Measurements from ENCODE around the gene ZNF273.
"Not testable (repeated sequence)": the region's sequence is repeated elsewhere in the genome, so short reads cannot be mapped to it uniquely, and the experiment has no call there.

Gene ZNF273

DNA sequence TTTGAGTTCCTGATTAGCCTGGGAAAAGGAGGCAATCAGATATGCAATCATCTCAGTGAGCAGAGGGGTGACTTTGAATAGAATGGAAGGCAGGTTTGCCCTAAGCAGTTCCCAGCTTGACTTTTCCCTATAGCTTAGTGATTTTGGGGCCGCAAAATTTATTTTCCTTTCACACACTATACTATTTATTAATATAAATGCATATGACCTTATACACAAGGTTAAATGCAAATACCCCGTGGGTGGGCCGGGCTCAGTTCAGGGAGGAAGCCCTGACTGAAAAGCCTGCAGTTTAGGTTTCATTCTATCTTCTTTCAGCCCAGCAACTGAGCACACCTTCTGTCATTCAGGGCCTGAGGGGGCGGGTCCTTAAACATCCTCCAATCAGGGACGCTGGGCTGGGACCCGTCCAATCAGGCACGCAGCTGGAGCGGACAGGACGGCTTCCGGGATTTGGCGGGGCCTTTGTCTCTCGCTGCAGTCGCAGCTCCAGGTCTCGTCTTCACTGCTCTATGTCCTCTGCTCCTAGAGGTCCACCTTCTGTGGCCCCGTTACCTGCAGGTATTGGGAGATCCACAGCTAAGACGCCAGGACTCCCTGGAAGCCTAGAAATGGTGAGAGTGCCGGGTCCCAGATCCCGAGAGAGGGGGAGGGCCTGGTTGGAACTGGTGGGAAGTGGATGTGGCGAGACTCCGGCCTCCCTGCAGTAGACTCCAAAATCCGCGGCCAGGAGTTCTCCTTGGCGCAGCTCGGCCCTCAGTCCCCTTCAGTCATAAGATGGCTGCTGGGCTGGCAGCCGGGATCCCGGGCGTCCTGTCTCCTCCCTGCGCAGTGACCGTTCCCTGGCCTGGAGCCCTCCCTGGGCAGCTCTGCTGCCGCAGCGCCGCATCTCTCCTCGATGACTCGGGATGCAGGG is at the start of gene ZNF273:
TSS of gene ZNF273 (plus strand) at position 468 of the 916 bp plus-strand sequence. CDS start at position 513, 45 bp downstream.
- peak within 1 kb of the TSS; percentile 68 for H3K27ac ChIP-seq
- in situ Hi-C loops (cut with HindIII; ENCODE audit: low pct_ligation_motif_present, low sequenced_read_pairs), result no loop called here
- H3K36me3 ChIP-seq (replicated peaks), result no peaks in the 10 kb centered on the region
- peak within 1 kb of the TSS; percentile 85 for H3K4me3 ChIP-seq (ENCODE audit: low read depth, low read length)
- H3K27me3 ChIP-seq (replicated peaks), result no peaks in the 10 kb centered on the region
- TF ChIP-seq, protein P1, sequence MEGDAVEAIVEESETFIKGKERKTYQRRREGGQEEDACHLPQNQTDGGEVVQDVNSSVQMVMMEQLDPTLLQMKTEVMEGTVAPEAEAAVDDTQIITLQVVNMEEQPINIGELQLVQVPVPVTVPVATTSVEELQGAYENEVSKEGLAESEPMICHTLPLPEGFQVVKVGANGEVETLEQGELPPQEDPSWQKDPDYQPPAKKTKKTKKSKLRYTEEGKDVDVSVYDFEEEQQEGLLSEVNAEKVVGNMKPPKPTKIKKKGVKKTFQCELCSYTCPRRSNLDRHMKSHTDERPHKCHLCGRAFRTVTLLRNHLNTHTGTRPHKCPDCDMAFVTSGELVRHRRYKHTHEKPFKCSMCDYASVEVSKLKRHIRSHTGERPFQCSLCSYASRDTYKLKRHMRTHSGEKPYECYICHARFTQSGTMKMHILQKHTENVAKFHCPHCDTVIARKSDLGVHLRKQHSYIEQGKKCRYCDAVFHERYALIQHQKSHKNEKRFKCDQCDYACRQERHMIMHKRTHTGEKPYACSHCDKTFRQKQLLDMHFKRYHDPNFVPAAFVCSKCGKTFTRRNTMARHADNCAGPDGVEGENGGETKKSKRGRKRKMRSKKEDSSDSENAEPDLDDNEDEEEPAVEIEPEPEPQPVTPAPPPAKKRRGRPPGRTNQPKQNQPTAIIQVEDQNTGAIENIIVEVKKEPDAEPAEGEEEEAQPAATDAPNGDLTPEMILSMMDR (IDR thresholded peaks at IDR 0.05; ENCODE audit: low read depth, low read length, missing control alignments), result no peak
- peak; percentile 93 for DNase-seq

DNA sequence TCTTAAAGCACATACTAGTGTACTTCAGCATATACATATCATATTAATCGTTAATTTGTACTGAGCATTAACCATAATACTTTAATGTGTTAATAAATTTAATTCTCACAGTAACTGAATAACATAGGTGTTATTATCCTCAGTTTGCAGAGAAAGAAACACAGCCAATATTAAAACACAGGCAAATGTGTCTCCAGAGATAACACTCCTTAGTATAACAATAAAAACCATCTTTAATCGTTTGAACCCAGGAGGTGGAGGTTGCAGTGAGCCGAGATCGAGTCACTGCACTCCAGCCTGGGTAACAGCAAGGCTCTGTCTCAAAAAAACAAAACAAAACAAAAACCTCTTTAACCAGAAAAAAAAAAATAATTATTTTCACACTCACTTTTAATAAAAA is 49.4 kb upstream of the ZNF273 start:
- no peaks in the 10 kb centered on the region for H3K27me3 ChIP-seq (replicated peaks)
- no peak overlapping the region for H3K4me3 ChIP-seq (ENCODE audit: low read depth, low read length)
- H3K36me3 ChIP-seq (replicated peaks), result no peaks in the 10 kb centered on the region
- TF ChIP-seq, protein P1 (IDR thresholded peaks at IDR 0.05; ENCODE audit: low read depth, low read length, missing control alignments), result no peak
- H3K27ac ChIP-seq, result no peak overlapping the region
- DNase-seq, result no peak
- in situ Hi-C loops (cut with HindIII; ENCODE audit: low pct_ligation_motif_present, low sequenced_read_pairs), result no loop called here

DNA sequence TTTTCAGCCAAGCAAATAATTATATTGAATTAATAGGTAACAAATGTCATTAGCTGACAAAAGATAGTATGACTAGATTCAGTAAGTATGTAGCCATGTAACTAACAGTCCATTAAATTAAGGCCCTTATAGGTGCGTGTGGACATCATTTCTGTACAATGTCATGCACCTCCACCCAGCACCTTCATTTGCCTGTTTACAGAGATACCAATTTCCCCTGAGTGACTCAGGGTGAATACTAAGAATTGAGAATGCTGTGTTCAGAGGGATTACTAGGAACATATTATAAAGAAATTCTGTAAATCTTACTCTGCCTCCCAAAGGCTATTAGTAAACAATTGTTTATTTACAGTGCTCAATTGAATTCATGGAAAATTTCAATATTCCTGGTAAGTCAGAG is 48.1 kb upstream of the ZNF273 start:
- no peak for DNase-seq
- in situ Hi-C loops (cut with HindIII; ENCODE audit: low pct_ligation_motif_present, low sequenced_read_pairs), result no loop called here

DNA sequence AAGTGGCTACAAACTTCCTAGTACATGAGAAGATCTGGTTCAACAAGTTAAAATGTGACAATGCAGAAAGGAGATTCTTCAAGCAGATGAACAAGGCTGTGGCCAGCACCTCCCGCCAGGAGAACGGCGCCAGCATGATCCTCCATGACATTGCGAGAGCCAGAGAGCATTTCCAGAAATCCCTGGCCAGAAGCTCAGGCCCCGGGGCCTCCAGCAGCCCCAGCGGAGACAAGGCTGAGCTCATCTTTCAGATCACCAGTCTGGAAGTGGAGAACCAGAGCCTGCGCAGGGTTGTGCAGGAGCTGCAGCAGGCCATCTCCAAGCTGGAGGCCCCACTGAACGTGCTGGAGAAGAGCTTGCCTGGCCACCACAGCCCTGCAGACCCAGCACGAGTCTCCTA is 40.1 kb upstream of the ZNF273 start:
- Histone ChIP-seq H3K27ac (no peak overlapping the region), H3K4me3 (ENCODE audit: low read depth, low read length) (no peak overlapping the region), H3K27me3 (replicated peaks) (no peaks in the 10 kb centered on the region), H3K36me3 (replicated peaks) (no peaks in the 10 kb centered on the region)
- TF ChIP-seq, protein P1 (IDR thresholded peaks at IDR 0.05; ENCODE audit: low read depth, low read length, missing control alignments), result no peak
- in situ Hi-C loops (cut with HindIII; ENCODE audit: low pct_ligation_motif_present, low sequenced_read_pairs), result no loop called here
- no peak for DNase-seq

More for the DNA sequence above, 48.1 kb upstream of the ZNF273 start:
- Histone ChIP-seq H3K27me3 (replicated peaks) (no peaks in the 10 kb centered on the region), H3K27ac (no peak overlapping the region), H3K4me3 (ENCODE audit: low read depth, low read length) (no peak overlapping the region), H3K36me3 (replicated peaks) (no peaks in the 10 kb centered on the region)
- TF ChIP-seq, protein P1 (IDR thresholded peaks at IDR 0.05; ENCODE audit: low read depth, low read length, missing control alignments), result no peak

DNA sequence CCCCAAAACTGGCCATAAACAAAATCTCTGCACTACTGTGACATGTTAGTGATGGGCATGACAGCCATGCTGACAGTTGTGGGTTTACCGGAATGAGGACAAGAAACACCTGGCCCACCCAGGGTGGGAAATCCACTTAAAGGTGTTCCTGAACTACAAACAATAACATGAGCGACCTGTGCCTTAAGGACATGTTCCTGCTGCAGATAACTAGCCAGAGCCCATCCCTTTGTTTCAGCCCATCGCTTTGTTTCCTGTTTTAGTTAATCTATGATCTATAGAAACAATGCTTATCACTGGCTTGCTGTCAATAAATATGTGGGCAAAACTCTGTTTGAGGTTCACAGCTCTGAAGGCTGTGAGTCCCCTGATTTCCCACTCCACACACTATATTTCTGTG is 39.5 kb upstream of the ZNF273 start:
- DNase-seq; H3K4me3 ChIP-seq (ENCODE audit: low read depth, low read length); H3K36me3 ChIP-seq (replicated peaks); H3K27ac ChIP-seq; in situ Hi-C loops (cut with HindIII; ENCODE audit: low pct_ligation_motif_present, low sequenced_read_pairs); H3K27me3 ChIP-seq (replicated peaks): not testable (repeated sequence)

DNA sequence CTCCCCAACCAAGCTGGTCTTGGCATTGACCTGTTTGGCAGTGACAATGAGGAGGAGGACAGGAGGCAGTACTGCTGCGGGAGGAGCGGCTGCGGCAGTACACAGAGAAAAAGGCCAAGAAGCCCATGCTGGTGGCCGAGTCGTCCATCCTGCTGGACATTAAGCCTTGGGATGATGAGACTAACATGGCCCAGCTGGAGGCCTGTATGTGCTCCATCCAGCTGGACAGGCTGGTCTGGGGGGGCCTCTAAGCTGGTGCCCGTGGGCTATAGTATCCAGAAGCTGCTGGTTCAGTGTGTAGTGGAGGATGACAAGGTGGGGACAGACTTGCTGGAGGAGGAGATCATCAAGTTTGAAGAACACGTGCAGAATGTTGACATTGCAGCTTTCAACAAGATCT is 39.1 kb upstream of the ZNF273 start:
- Histone ChIP-seq H3K4me3 (ENCODE audit: low read depth, low read length) (no peak overlapping the region), H3K36me3 (replicated peaks) (no peaks in the 10 kb centered on the region), H3K27ac (no peak overlapping the region), H3K27me3 (replicated peaks) (no peaks in the 10 kb centered on the region)
- no peak for DNase-seq
- TF ChIP-seq, protein P1 (IDR thresholded peaks at IDR 0.05; ENCODE audit: low read depth, low read length, missing control alignments), result no peak
- in situ Hi-C loops (cut with HindIII; ENCODE audit: low pct_ligation_motif_present, low sequenced_read_pairs), result no loop called here

All from brain microvascular endothelial cell (primary cell).